Measurements from ENCODE around the gene MYT1. TPM values are rescaled to one million over a fixed set of nuclear protein-coding genes. Genes with fewer than 3 reads are reported as not detected.
"Not testable (repeated sequence)": the region's sequence is repeated elsewhere in the genome, so short reads cannot be mapped to it uniquely, and the experiment has no call there.

MYT1 gene
- total RNA-seq, 1 donor from 2014 or later = not detected

DNA sequence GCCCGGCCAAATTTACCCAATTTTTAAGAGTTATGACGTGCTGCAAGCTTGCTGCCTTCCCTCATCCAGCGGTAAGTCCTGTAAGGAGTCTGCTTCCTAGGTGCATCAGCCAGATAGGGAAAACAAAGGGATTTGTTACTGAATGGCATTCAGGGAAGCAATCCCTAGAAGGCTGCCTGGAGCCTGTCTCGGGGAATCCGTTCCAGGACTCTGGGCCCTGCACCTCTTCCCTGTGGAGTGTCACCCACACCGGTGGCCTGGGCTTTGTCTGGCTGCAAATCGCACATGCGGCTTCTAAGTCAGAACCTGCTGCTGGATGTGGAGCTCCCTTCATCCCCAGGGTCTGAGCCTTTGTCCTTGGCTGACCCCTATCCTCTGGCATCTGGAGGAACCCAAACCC is 7.0 kb downstream of the MYT1 start:
- TF ChIP-seq, protein P1, sequence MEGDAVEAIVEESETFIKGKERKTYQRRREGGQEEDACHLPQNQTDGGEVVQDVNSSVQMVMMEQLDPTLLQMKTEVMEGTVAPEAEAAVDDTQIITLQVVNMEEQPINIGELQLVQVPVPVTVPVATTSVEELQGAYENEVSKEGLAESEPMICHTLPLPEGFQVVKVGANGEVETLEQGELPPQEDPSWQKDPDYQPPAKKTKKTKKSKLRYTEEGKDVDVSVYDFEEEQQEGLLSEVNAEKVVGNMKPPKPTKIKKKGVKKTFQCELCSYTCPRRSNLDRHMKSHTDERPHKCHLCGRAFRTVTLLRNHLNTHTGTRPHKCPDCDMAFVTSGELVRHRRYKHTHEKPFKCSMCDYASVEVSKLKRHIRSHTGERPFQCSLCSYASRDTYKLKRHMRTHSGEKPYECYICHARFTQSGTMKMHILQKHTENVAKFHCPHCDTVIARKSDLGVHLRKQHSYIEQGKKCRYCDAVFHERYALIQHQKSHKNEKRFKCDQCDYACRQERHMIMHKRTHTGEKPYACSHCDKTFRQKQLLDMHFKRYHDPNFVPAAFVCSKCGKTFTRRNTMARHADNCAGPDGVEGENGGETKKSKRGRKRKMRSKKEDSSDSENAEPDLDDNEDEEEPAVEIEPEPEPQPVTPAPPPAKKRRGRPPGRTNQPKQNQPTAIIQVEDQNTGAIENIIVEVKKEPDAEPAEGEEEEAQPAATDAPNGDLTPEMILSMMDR (IDR thresholded peaks at IDR 0.05; ENCODE audit: insufficient read depth, low read length, severe bottlenecking) = no peak
- Histone ChIP-seq H3K4me3 (ENCODE audit: low read depth, low read length) (no peak overlapping the region), H3K36me3 (ENCODE audit: control insufficient read depth, insufficient read depth, low read length) (no peaks in the 10 kb centered on the region), H3K27me3 (ENCODE audit: control insufficient read depth, insufficient read depth, low read length) (peaks cover 6% of the 10 kb centered on the region)
- FAIRE-seq = no peak
- DNase-seq (ENCODE audit: low read depth) = no peak

DNA sequence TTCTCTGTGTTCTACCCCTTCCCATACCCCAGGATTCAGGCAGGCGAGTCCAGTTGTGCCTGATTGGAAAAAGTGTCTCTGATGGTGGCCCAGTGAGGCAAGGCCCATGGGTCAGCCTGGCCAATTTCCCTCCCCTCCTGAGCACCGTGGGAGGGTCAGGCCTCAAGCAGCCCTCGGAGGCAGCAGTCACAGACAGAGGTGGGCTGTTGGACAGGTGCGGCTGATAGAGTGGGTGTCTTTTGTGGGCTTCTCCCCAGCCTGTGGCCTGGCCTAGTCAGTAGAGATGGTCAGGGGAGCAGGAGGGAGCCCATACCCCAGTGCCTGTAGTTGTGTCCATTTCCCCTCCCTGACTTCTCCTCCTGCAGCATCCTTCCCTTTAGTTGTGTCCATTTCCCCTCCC is 8.9 kb downstream of the MYT1 start:
- H3K4me3 ChIP-seq (ENCODE audit: low read depth, low read length) = no peak overlapping the region
- TF ChIP-seq, protein P1 (IDR thresholded peaks at IDR 0.05; ENCODE audit: insufficient read depth, low read length, severe bottlenecking) = no peak
- no peaks in the 10 kb centered on the region for H3K36me3 ChIP-seq (ENCODE audit: control insufficient read depth, insufficient read depth, low read length)
- no peak for DNase-seq (ENCODE audit: low read depth)
- peaks cover 2% of the 10 kb centered on the region for H3K27me3 ChIP-seq (ENCODE audit: control insufficient read depth, insufficient read depth, low read length)
- no peak for FAIRE-seq

DNA sequence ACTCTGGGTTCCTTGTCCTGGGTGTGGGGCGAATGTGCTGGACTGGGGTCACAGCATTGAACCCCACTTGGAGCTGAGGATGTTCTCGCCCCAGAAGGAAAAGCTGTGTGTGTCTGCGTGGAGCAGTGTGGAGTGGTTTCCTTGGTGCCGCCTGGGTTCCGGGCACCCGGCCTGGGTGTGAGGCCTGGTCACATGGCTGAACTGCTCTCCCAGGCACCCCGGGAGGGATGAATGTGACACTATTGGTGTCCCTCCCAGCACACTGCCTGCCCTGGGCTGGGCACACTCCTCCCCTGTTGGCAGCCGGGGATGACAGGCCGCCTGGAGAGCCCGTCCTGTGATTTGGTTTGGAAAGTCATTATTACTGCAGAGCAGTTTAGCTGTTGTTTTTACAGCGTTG is 12.3 kb downstream of the MYT1 start:
- H3K27me3 ChIP-seq (ENCODE audit: control insufficient read depth, insufficient read depth, low read length) = no peaks in the 10 kb centered on the region
- DNase-seq (ENCODE audit: low read depth) (no peak), FAIRE-seq (no peak)

DNA sequence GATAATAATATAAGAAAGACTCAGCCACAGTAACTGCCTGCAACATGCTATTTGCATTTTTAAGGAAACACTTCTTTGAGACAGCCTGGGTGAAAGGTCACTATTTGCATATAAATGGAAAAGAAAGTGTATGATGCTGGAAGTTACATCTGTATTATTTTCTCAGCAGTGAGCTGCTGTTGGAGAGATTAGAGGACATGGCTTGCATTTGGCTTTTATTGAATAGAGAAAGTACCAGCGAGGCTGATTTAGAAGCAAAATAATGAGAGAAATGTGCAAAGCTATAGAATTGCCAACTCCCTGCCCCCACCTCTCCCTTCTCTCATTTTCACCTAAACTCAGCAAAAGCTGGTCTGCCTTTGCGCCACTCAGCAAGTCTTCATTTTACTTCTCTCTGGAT is 12.7 kb downstream of the MYT1 start:
- FAIRE-seq (no peak), DNase-seq (ENCODE audit: low read depth) (no peak)
- H3K4me3 ChIP-seq (ENCODE audit: low read depth, low read length) = no peak overlapping the region
- no peaks in the 10 kb centered on the region for H3K36me3 ChIP-seq (ENCODE audit: control insufficient read depth, insufficient read depth, low read length)
- TF ChIP-seq, protein P1 (IDR thresholded peaks at IDR 0.05; ENCODE audit: insufficient read depth, low read length, severe bottlenecking) = no peak
- no peaks in the 10 kb centered on the region for H3K27me3 ChIP-seq (ENCODE audit: control insufficient read depth, insufficient read depth, low read length)

More for the DNA sequence above, 12.3 kb downstream of the MYT1 start:
- H3K4me3 ChIP-seq (ENCODE audit: low read depth, low read length) = no peak overlapping the region
- no peaks in the 10 kb centered on the region for H3K36me3 ChIP-seq (ENCODE audit: control insufficient read depth, insufficient read depth, low read length)
- TF ChIP-seq, protein P1 (IDR thresholded peaks at IDR 0.05; ENCODE audit: insufficient read depth, low read length, severe bottlenecking) = no peak

DNA sequence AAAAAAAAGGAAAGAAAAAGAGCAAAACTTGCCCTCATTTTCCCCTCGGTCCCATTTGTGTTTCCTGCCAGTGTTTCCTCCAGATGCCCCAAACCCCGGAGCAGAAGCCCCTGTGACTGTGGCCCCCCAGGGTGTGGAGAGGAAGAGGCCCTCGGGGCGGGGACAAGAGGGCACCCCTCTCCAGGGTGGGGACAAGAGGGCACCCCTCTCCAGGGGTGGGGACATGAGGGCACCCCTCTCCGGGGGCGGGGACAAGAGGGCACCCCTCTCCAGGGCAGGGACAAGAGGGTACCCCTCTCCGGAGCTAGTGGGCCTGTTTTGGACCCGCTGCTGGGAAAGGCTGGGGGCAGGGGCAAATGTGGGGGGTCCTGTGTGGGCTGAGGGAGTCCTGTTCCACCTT is 13.1 kb downstream of the MYT1 start:
- no peaks in the 10 kb centered on the region for H3K27me3 ChIP-seq (ENCODE audit: control insufficient read depth, insufficient read depth, low read length)
- no peak overlapping the region for H3K4me3 ChIP-seq (ENCODE audit: low read depth, low read length)
- FAIRE-seq = no peak

DNA sequence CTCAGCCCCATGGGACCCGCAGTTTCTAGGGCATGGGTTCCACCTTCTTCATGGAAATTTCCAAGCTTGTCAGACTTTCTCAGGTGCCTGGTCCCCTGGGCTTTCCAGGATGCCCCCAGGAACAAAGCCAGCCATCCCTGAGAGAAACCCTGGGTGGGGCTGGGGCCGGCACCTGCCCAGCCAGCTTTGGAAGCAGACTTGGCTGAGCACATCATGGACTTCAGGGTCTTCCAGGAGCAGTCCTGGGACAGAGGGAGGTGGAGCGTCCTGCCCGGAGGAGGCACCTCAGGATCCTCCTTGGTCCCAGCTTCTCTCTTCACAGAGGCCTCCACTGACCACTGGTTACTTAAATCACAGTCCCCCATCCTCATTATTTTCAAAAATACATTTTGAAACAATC is 13.5 kb downstream of the MYT1 start:
- Histone ChIP-seq H3K36me3 (ENCODE audit: control insufficient read depth, insufficient read depth, low read length) (no peaks in the 10 kb centered on the region), H3K27me3 (ENCODE audit: control insufficient read depth, insufficient read depth, low read length) (no peaks in the 10 kb centered on the region), H3K4me3 (ENCODE audit: low read depth, low read length) (no peak overlapping the region)
- TF ChIP-seq, protein P1 (IDR thresholded peaks at IDR 0.05; ENCODE audit: insufficient read depth, low read length, severe bottlenecking) = no peak
- DNase-seq (ENCODE audit: low read depth) = no peak
- FAIRE-seq = no peak

More for the DNA sequence above, 13.1 kb downstream of the MYT1 start:
- H3K36me3 ChIP-seq (ENCODE audit: control insufficient read depth, insufficient read depth, low read length) = no peaks in the 10 kb centered on the region
- DNase-seq (ENCODE audit: low read depth) = no peak
- TF ChIP-seq, protein P1 (IDR thresholded peaks at IDR 0.05; ENCODE audit: insufficient read depth, low read length, severe bottlenecking) = no peak

DNA sequence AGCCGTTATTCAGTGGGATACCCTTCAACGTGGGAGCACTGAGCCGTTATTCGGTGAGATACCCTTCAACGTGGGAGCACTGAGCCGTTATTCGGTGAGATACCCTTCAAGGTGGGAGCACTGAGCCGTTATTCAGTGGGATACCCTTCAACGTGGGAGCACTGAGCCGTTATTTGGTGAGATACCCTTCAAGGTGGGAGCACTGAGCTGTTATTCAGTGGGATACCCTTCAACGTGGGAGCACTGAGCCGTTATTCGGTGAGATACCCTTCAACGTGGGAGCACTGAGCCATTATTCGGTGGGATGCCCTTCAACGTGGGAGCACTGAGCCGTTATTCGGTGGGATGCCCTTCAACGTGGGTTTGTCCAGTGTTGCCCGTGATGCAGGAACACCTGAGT is 14.7 kb downstream of the MYT1 start:
- H3K36me3 ChIP-seq (ENCODE audit: control insufficient read depth, insufficient read depth, low read length); H3K27me3 ChIP-seq (ENCODE audit: control insufficient read depth, insufficient read depth, low read length); H3K4me3 ChIP-seq (ENCODE audit: low read depth, low read length); DNase-seq (ENCODE audit: low read depth); FAIRE-seq: not testable (repeated sequence)
